GM12865 (cell line): ENCODE results near the gene PABPN1.

Experiments used
- DNase-seq: peaks from one replicate; pipeline ENCODE4 v3.0.0; 2010; ENCODE audit warnings: low read depth
- H3K4me3 ChIP-seq: 2 replicates; pipeline ENCODE4 v1.5.1; 2011; ENCODE audit warnings: mild to moderate bottlenecking, low read depth, low read length, control low read depth
- CTCF ChIP-seq: IDR thresholded peaks from 2 replicates; pipeline ENCODE4 v1.5.1; 2011; ENCODE audit warnings: low read length, control low read depth, low read depth, inconsistent platforms; ENCODE audit not compliant: insufficient read depth; ENCODE audit errors: missing control alignments

PABPN1 gene

GRCh38 chr14:23361320-23361719 is 40.1 kb downstream of the PABPN1 start:
- TF ChIP-seq CTCF: no peak
- DNase-seq: peak; percentile 16
- no peak overlapping the region for H3K4me3 ChIP-seq

DNA sequence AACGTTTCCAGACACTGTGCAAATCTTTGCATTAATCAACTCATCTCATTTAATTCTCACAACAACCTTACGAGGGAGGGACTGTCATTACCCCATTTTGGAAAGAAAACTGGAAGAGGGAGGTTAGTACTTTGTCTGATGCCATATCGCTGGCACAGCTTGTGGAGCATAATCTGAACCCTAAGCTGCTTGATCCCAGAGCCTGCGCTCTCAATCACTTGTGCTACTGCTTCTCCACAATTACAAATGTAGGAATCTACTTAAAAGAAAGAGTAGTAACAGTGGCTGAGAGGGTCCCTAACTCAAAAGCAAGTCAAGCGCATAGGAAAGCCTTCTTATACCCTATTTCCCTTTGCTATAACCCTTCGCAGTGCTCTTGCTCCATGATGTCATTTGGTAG is 40.5 kb downstream of the PABPN1 start:
- TF ChIP-seq CTCF: no peak

GRCh38 chr14:23362200-23362599 is 40.9 kb downstream of the PABPN1 start:
- no peak for TF ChIP-seq CTCF
- DNase-seq: no peak
- H3K4me3 ChIP-seq: no peak overlapping the region

More for the DNA sequence above, 40.5 kb downstream of the PABPN1 start:
- no peak overlapping the region for H3K4me3 ChIP-seq
- no peak for DNase-seq

GRCh38 chr14:23364164-23365035 is 43.1 kb downstream of the PABPN1 start:
- H3K4me3 ChIP-seq: no peak overlapping the region
- TF ChIP-seq CTCF: no peak
- DNase-seq: no peak

GRCh38 chr14:23365036-23365731 is 43.9 kb downstream of the PABPN1 start, which contains the start of gene EFS:
Gene EFS (minus strand): TSS chr14:23365172. CDS start chr14:23365025, 147 bp downstream.
- no peak for TF ChIP-seq CTCF
- no peak for DNase-seq
- no peak within 1 kb of the TSS for H3K4me3 ChIP-seq

GRCh38 chr14:23365732-23366425 is 44.6 kb downstream of the PABPN1 start:
- H3K4me3 ChIP-seq: no peak overlapping the region
- no peak for TF ChIP-seq CTCF
- DNase-seq: no peak
